H1 (cell line): ENCODE results near the gene FLT1. TPM values are rescaled to one million over a fixed set of nuclear protein-coding genes. Genes with fewer than 3 reads are reported as not detected.

Source experiments
- CTCF ChIA-PET: fragments of 300-600 bp; sonication (Branson Sonifier 250); formaldehyde crosslinking; loops from one replicate; lab custom pipeline; 2021; ENCODE audit not compliant: partially characterized antibody; lab: Charles Lee
- POLR2A ChIA-PET: fragments of 300-600 bp; sonication (Branson Sonifier 250); formaldehyde crosslinking; loops from one replicate; lab custom pipeline; 2021; ENCODE audit warnings: inconsistent platforms; ENCODE audit not compliant: partially characterized antibody; lab: Charles Lee
- DNase-seq, 2 experiments: peaks; one replicate each; pipeline versions ENCODE4 v3.0.0 to v3.0.0-alpha.2; 2010 to 2022; ENCODE audit warnings: low spot score in 2 of 2, low read depth in 1 of 2, mixed read lengths in 1 of 2
- FAIRE-seq: peaks from 2 replicates; lab custom pipeline; 2011; peaks lifted over from hg19 to GRCh38; lab: Jason Lieb, UNC
- H2AFZ ChIP-seq: 2 replicates; pipeline ENCODE4 v1.8.1; 2012; ENCODE audit warnings: low read length, inconsistent platforms
- H2AK5ac ChIP-seq: 2 replicates; pipeline ENCODE4 v1.6.1; 2013; ENCODE audit warnings: low read depth, low read length
- H2BK120ac ChIP-seq: replicated peaks from 2 replicates; pipeline ENCODE3; 2013; ENCODE audit warnings: low read depth, low read length, inconsistent platforms
- H2BK12ac ChIP-seq: 2 replicates; pipeline ENCODE4 v1.6.1; 2013; ENCODE audit warnings: low read depth, low read length
- H2BK15ac ChIP-seq: 2 replicates; pipeline ENCODE4 v1.6.1; 2013; ENCODE audit warnings: low read length
- H2BK20ac ChIP-seq: 2 replicates; pipeline ENCODE4 v1.6.1; 2013; ENCODE audit warnings: low read length
- H2BK5ac ChIP-seq: 2 replicates; pipeline ENCODE4 v1.6.1; 2013; ENCODE audit warnings: low read depth, low read length
- H3K14ac ChIP-seq: 2 replicates; pipeline ENCODE4 v1.6.1; 2013; ENCODE audit warnings: inconsistent platforms; ENCODE audit not compliant: insufficient read length
- H3K18ac ChIP-seq: 2 replicates; pipeline ENCODE4 v1.6.1; 2013; ENCODE audit warnings: low read length; ENCODE audit errors: extremely low read depth
- H3K23ac ChIP-seq: 2 replicates; pipeline ENCODE4 v1.6.1; 2013; ENCODE audit warnings: inconsistent platforms; ENCODE audit not compliant: insufficient read length
- H3K23me2 ChIP-seq: 2 replicates; pipeline ENCODE4 v1.6.1; 2013; ENCODE audit warnings: low read depth, low read length
- H3K27ac ChIP-seq: 2 replicates; pipeline ENCODE4 v1.6.1; 2011; ENCODE audit warnings: low read depth, low read length, inconsistent platforms
- H3K27me3 ChIP-seq, 4 experiments: replicated peaks in 1 of 4; 1 replicate in 1 of 4; 2 replicates in 3 of 4; pipeline versions ENCODE4 v1.6.1 to v1.8.1; 2011 to 2013; ENCODE audit warnings: low read length in 3 of 4, mild to moderate bottlenecking in 3 of 4, inconsistent platforms in 2 of 4, mixed read lengths in 2 of 4, moderate library complexity in 1 of 4; ENCODE audit not compliant: control insufficient read depth in 3 of 4, insufficient read depth in 3 of 4; ENCODE audit errors: extremely low read depth in 1 of 4
- H3K36me3 ChIP-seq, 4 experiments: 2 replicates each; pipeline versions ENCODE4 v1.6.1 to v1.8.1; 2011 to 2013; ENCODE audit warnings: mild to moderate bottlenecking in 4 of 4, low read length in 3 of 4, moderate library complexity in 2 of 4, control low read depth in 1 of 4, inconsistent platforms in 1 of 4; ENCODE audit not compliant: insufficient read depth in 4 of 4, control insufficient read depth in 2 of 4
- H3K4ac ChIP-seq: replicated peaks from 2 replicates; pipeline ENCODE3; 2013; ENCODE audit warnings: low read length, low read depth, mixed read lengths, inconsistent platforms; ENCODE audit not compliant: insufficient read length
- H3K4me1 ChIP-seq, 4 experiments: replicated peaks in 1 of 4; 1 replicate in 1 of 4; 2 replicates in 3 of 4; pipeline versions ENCODE4 v1.6.1 to v1.8.1; 2011 to 2013; ENCODE audit warnings: low read length in 3 of 4, inconsistent platforms in 2 of 4, mixed read lengths in 1 of 4; ENCODE audit not compliant: insufficient read depth in 4 of 4, control insufficient read depth in 3 of 4
- H3K4me2 ChIP-seq, 2 experiments: 2 replicates each; pipeline versions ENCODE4 v1.6.1 to v1.8.1; 2011 to 2013; ENCODE audit warnings: low read depth in 2 of 2, low read length in 2 of 2, control low read depth in 1 of 2, inconsistent platforms in 1 of 2, mild to moderate bottlenecking in 1 of 2; ENCODE audit not compliant: insufficient read depth in 1 of 2
- H3K4me3 ChIP-seq, 4 experiments: fragments of 200-600, 300-600 bp in 1 of 4; sonication (generic), shearing (Covaris generic), sonication (Bioruptor Twin) in 1 of 4; 2 replicates each; pipeline versions ENCODE4 v1.5.1 to v1.8.1; 2011 to 2016; ENCODE audit warnings: low read length in 4 of 4, low read depth in 3 of 4, control low read depth in 2 of 4, inconsistent platforms in 2 of 4, mild to moderate bottlenecking in 2 of 4, mixed read lengths in 1 of 4, moderate library complexity in 1 of 4; ENCODE audit not compliant: insufficient read depth in 2 of 4; ENCODE audit errors: extremely low read depth in 1 of 4
- H3K56ac ChIP-seq: replicated peaks from 2 replicates; pipeline ENCODE3; 2013; ENCODE audit warnings: low read depth, mild to moderate bottlenecking, mixed read lengths, low read length, inconsistent platforms; ENCODE audit not compliant: insufficient read length
- H3K79me1 ChIP-seq: 2 replicates; pipeline ENCODE4 v1.6.1; 2013; ENCODE audit warnings: low read depth, low read length, control low read depth
- H3K79me2 ChIP-seq, 2 experiments: 2 replicates each; pipeline versions ENCODE4 v1.6.1 to v1.8.1; 2012 to 2013; ENCODE audit warnings: low read length in 2 of 2, mild to moderate bottlenecking in 2 of 2, inconsistent platforms in 1 of 2; ENCODE audit not compliant: insufficient read depth in 2 of 2, control insufficient read depth in 1 of 2
- H3K9ac ChIP-seq, 4 experiments: replicated peaks in 1 of 4; 1 replicate in 1 of 4; 2 replicates in 3 of 4; pipeline versions ENCODE4 v1.6.1 to v1.8.1; 2011 to 2013; ENCODE audit warnings: low read depth in 3 of 4, low read length in 3 of 4, control low read depth in 2 of 4, mild to moderate bottlenecking in 2 of 4, moderate library complexity in 2 of 4, inconsistent platforms in 1 of 4; ENCODE audit errors: extremely low read depth in 1 of 4
- H3K9me3 ChIP-seq, 2 experiments: 2 replicates each; pipeline versions ENCODE4 v1.6.1 to v1.8.1; 2012 to 2013; ENCODE audit warnings: mild to moderate bottlenecking in 2 of 2, moderate library complexity in 2 of 2, control low read depth in 1 of 2, inconsistent platforms in 1 of 2, low read depth in 1 of 2, low read length in 1 of 2, mixed read lengths in 1 of 2; ENCODE audit not compliant: insufficient read depth in 2 of 2
- H4K20me1 ChIP-seq, 2 experiments: replicated peaks in 1 of 2; 2 replicates each; pipeline versions ENCODE3 to v1.8.1; 2011 to 2013; ENCODE audit warnings: inconsistent platforms in 2 of 2, low read length in 2 of 2, mild to moderate bottlenecking in 1 of 2; ENCODE audit not compliant: insufficient read depth in 2 of 2, control insufficient read depth in 1 of 2
- H4K5ac ChIP-seq: 2 replicates; pipeline ENCODE4 v1.6.1; 2013; ENCODE audit warnings: low read length, low read depth, mixed read lengths, inconsistent platforms; ENCODE audit not compliant: insufficient read length
- H4K8ac ChIP-seq: 2 replicates; pipeline ENCODE4 v1.8.0; 2013; ENCODE audit warnings: mild to moderate bottlenecking, moderate library complexity, low read length, inconsistent platforms; ENCODE audit not compliant: insufficient read depth; ENCODE audit errors: extremely low read depth
- H4K91ac ChIP-seq: replicated peaks from 2 replicates; pipeline ENCODE3; 2013; ENCODE audit warnings: low read length, mixed read lengths, inconsistent platforms; ENCODE audit not compliant: insufficient read length
- SP2 ChIP-seq: IDR thresholded peaks from 2 replicates; pipeline ENCODE4 v1.6.1; 2012; ENCODE audit warnings: mild to moderate bottlenecking, low read length, inconsistent platforms
- WGBS, 2 experiments: shearing (Covaris generic) in 1 of 2; methylation state at CpG; one replicate each; pipeline versions ENCODE4 v1.1.6 to v1.1.7; 2013 to 2015; ENCODE audit warnings: low lambda C conversion rate in 2 of 2, mixed read lengths in 2 of 2, inconsistent platforms in 1 of 2, low coverage in 1 of 2, missing lambda C conversion rate in 1 of 2; ENCODE audit not compliant: insufficient replicate concordance in 2 of 2, insufficient coverage in 1 of 2, insufficient read length in 1 of 2; ENCODE audit errors: extremely low coverage in 1 of 2, missing lambda C conversion rate in 1 of 2; 5-methylcytosine and 5-hydroxymethylcytosine counted together
- polyA plus RNA-seq, 7 experiments: library from polyadenylated mRNA; depleted of rRNA in 3 of 7; stranded (reverse) in 5 of 7; unstranded in 2 of 7; fragments of >200 nt in 5 of 7; fragments of 200-250 nt in 2 of 7; gene quantifications; 1 replicate in 5 of 7; 2 replicates in 1 of 7; 4 replicates in 1 of 7; pipeline versions ENCODE4 v1.2.1 to v1.2.3, GENCODE V29; 2011 to 2013; ENCODE audit warnings: missing spikeins in 2 of 7, mixed read lengths in 2 of 7
- total RNA-seq: library from RNA; stranded (reverse); fragmentation: NEBNext Ultra II Directional; extraction: Animal tissue kit (Norgen Biotek cat#: 25700); gene quantifications from 2 replicates; pipeline ENCODE4 v1.2.1, GENCODE V29; 2021

The FLT1 gene
- total and polyA plus RNA-seq, 2 of the 8 experiments (the other 6 are each of a cell fraction or from before 2014, with no cell fraction given) = 19.7 to 90.2 TPM

GRCh38 chr13:28353679-28354078 is 141.2 kb downstream of the FLT1 start:
- no peak for TF ChIP-seq SP2
- H3K27ac ChIP-seq = no peak overlapping the region
- no peaks in the 10 kb centered on the region for H3K79me2 ChIP-seq
- no peaks in the 10 kb centered on the region for H3K79me1 ChIP-seq
- no peak overlapping the region for H4K5ac ChIP-seq
- DNase-seq = no peak
- H3K14ac ChIP-seq = no peak overlapping the region
- no peak overlapping the region for H2BK20ac ChIP-seq
- no peak overlapping the region for H4K8ac ChIP-seq
- H3K23me2 ChIP-seq = peaks cover 2% of the 10 kb centered on the region; the same call in 1 of the 2 replicates
- H2BK120ac ChIP-seq = no peak overlapping the region
- no peak overlapping the region for H2BK12ac ChIP-seq
- H2BK5ac ChIP-seq = no peak overlapping the region
- H3K23ac ChIP-seq = no peak overlapping the region
- peaks cover 0 to 1% of the 10 kb centered on the region in 2 experiments for H4K20me1 ChIP-seq
- ChIA-PET POLR2A (no interaction called here), CTCF (no interaction called here)
- no peaks in the 10 kb centered on the region for H3K27me3 ChIP-seq
- H3K9me3 ChIP-seq = no peaks in the 10 kb centered on the region
- no peak overlapping the region for H3K9ac ChIP-seq
- no peak for FAIRE-seq
- 87% methylated on average over 4 of the region's 4 CpGs; no CpG with 5 or more reads in 1 of the 2 experiments for WGBS, 2 experiments
- no peak overlapping the region for H2BK15ac ChIP-seq
- H3K4me1 ChIP-seq = peaks cover 0 to 9% (median 2%) of the 10 kb centered on the region in 4 experiments; a peak in 3 of 7 replicates
- H3K4me3 ChIP-seq = no peak overlapping the region
- peaks cover 0 to 5% (median 0%) of the 10 kb centered on the region in 4 experiments; a peak in 5 of 8 replicates for H3K36me3 ChIP-seq
- no peak overlapping the region for H3K4me2 ChIP-seq
- no peak overlapping the region for H3K4ac ChIP-seq
- no peak overlapping the region for H2AK5ac ChIP-seq
- no peak overlapping the region for H3K18ac ChIP-seq
- no peak overlapping the region for H3K56ac ChIP-seq
- no peak overlapping the region for H4K91ac ChIP-seq
- H2AFZ ChIP-seq = no peak overlapping the region
